ENCODE data around the gene ARID3A. TPM values are rescaled to one million over a fixed set of nuclear protein-coding genes. Genes with fewer than 3 reads are reported as not detected.

The ARID3A gene
- total RNA-seq, 1 donor from 2014 or later, result 9.7 TPM

DNA sequence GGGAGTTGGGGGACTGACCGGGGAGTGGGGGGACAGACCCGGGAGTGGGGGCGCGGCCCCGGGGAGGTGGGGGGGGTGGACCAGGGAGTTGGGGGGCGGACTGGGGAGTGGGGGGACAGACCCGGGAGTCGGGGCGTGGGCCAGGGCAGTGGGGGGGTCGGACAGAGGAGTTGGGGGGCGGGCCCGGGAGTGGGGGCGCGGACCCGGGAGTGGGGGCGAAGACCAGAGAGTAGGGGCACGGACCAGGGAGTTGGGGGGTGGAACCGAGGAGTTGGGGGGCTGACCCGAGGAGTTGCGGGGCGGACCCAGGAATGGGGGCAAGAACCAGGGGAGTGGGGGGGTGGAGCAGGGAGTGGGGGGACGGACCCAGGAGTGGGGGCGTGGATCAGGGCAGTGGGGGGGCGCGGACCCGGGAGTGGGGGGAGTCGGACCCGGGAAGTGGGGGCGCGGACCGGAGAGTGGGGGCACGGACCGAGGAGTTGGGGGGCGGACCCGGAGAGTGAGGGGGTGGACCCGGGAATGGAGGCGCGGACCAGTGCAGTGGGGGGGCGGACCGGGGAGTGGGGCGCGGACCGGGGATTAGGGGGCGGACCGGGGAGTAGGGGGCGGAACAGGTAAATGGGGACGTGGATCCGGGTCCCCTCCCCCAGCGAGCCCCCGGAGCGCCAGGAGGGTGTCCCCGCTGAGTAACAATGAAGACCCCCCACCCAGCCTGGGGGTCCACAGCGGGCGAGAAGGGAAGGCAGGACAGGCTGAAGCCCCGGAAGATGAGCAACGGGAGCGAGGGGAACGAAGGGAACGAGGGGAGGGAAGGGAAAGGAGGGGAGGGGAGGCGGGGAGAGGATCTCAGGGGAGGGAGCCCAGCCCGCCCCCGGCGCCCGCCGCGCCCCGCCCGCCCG, 13.4 kb upstream of the ARID3A start:
- DNase-seq, result no peak

DNA sequence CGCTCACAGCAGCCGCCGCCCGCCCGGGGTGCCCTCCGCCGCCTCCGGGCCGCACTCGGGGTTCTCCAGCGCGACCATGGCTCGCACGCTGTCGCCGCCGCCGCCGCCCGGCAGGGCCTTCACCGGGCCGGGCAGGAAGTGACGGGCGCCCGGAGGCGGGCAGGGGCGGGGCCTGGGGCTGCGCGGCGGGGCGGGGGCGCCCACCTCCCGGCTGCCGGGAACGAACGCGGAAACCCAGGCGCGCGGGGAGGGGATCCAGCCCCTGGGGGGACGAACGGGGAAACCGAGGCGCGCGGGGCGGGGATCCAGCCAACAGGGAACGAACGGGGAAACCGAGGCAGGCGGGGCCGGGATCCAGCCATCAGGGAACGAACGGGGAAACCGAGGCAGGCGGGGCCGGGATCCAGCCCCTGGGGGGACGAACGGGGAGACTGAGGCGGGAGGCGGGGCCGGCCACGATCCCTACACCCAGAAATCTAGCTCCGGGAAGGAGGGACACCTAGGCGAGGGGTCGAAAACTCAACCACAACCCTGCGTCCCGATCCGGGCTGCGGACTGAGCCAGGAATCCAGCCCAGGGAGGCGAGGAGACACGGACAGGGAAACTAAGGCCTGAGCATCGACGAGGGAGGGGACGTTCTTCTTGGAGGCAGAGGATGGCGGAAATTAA, 12.6 kb upstream of the ARID3A start, which contains the start of gene R3HDM4:
R3HDM4 (minus strand) TSS at position 140 of the 669 bp plus-strand sequence; CDS start at position 78, 62 bp downstream.
- peak; percentile 72 for DNase-seq

DNA sequence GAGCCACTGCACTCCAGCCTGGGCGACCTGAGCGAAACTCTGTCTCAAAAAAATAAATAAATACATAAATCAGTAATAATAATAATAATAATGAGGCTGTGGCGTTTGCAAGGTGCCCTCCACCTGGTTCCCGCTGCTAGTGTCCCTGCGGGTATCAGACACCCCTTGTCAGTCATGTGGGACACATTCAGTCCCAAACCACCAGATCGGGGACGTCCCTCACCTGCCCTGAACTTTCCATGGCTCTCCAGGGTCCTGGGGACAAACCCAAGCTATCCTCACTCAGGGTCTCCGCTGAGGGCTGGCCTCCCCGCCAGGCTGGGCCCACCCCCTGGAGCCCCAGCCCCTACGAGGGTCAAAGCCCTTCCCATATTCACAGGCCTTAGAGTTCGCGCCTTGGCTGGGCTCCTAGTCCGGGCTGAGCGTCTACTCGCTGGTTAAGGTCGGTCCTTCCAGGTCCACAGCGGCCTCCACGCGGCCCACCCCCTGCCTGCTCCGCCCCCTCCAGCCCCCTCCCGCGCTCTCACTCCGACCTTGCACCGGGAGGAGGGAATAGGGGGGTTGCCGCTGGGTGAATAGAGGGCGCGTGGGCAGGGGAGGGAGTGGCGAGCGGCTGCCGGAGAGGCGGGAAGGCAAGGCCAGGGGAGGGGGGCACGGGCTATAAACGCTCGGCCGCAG, 9.1 kb upstream of the ARID3A start:
- no peak for DNase-seq

DNA sequence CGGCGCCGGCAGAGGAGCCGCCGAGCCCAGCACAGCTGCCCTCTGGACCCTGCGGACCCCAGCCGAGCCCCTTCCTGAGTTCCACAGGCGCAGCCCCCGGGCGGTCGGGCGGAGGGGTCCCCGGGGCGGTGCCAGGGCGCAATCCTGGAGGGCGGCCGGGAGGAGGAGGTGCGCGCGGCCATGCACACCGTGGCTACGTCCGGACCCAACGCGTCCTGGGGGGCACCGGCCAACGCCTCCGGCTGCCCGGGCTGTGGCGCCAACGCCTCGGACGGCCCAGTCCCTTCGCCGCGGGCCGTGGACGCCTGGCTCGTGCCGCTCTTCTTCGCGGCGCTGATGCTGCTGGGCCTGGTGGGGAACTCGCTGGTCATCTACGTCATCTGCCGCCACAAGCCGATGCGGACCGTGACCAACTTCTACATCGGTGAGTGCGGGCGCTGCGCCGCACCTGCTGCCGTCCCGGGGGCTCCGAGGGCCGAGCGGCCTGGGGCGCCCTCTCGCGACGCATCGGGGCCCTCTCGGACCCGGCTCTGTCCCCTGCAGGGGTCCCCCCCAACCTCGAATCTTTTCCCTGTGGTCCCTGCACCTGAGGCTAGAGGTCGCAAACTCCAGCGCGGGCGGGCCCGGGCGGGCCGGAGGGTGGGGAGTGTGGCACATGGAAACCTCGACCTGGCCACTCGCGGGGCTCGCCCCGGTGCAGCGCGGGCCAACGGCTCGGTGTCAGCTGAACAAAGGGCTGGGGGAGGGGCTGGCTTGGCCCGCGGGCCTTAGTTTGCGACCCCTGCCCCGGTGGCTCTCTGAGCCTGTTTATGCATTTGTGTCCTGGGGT, 8.3 kb upstream of the ARID3A start, which contains the start of gene KISS1R:
KISS1R (plus strand) TSS at position 11 of the 829 bp plus-strand sequence; CDS start at position 181, 170 bp downstream.
- peak; percentile 43 for DNase-seq

DNA sequence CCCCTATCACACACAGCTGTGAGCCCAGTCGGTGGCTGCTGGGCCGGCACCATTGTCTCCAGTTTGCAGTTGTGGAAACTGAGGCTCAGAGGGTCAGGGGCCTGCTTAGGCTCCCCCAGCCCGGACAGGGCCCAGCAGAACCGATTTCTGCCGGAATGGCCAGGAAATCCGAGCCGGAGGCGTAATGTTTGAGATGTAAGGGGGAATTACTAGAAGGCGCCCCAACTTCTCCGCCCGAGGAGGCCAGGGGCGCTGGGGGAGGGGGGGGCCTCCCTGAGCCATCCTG, 7.7 kb upstream of the ARID3A start:
- no peak for DNase-seq

DNA sequence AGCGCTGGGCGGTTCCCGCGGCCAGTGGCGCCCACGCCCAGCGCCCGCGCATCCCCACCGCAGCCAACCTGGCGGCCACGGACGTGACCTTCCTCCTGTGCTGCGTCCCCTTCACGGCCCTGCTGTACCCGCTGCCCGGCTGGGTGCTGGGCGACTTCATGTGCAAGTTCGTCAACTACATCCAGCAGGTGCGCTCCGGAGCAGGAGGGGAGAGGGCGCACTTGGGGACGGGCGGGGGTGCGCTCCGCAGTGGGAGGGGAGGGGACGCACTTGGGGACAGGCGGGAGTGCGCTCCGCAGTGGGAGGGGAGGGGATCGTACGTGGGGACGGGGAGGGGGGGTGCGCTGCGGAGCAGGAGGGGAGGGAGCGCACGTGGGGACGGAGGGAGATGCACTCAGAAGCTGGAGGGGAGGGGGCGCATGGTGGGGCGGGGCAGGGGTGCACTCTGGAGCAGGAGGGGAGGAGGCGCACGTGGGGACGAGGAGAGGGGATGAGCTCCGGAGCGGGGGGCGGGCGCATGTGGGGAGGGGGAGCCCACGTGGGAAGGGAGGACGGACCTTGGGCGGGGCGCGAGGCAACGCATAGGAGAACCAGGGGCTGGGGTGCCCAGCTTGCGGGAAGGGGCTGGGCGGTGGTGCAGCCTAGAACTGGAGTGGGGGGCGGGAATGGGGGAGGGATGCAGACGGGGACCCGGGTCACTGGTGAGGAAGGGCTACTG, 7.2 kb upstream of the ARID3A start:
- DNase-seq, result no peak

DNA sequence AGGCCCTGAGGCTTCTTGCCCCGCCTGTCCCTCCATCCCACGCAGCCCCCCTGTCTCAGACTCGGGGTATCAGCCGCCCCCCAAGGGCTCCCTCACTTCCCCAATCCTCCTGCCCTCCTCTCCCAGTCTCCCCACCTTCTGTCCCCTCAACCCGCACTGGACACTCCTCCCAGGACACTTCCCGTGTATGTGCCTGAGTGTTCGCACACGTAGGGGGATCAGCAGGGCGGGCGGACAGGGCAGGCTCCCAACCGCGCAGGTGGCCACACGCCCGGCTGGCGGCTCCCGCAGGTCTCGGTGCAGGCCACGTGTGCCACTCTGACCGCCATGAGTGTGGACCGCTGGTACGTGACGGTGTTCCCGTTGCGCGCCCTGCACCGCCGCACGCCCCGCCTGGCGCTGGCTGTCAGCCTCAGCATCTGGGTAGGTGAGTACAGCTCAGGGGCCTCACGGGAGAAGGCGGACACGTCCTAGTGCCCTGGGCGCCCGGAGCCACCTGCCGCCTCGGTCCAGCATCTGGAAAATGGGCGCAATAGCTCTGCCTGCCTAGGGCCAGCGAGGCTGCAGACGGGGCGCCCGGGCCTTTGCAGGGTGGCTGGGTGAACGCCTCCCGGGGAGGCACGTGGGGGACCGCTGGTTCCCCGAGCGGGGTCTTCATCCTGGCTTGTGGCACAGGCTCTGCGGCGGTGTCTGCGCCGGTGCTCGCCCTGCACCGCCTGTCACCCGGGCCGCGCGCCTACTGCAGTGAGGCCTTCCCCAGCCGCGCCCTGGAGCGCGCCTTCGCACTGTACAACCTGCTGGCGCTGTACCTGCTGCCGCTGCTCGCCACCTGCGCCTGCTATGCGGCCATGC, 6.4 kb upstream of the ARID3A start:
- DNase-seq, result no peak

DNA sequence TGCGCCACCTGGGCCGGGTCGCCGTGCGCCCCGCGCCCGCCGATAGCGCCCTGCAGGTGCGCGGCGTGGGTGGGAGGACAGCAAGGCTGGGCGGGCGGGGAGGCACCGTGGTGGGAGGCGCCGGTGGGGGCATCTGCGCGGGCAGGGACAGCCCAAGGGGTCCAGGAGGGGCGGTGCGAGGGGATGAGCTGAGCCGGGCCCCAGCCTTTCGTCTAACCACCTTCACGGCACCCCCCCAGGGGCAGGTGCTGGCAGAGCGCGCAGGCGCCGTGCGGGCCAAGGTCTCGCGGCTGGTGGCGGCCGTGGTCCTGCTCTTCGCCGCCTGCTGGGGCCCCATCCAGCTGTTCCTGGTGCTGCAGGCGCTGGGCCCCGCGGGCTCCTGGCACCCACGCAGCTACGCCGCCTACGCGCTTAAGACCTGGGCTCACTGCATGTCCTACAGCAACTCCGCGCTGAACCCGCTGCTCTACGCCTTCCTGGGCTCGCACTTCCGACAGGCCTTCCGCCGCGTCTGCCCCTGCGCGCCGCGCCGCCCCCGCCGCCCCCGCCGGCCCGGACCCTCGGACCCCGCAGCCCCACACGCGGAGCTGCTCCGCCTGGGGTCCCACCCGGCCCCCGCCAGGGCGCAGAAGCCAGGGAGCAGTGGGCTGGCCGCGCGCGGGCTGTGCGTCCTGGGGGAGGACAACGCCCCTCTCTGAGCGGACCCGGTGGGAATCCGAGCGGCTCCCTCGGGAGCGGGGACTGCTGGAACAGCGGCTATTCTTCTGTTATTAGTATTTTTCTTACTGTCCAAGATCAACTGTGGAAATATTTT, 5.6 kb upstream of the ARID3A start:
- no peak for DNase-seq

DNA sequence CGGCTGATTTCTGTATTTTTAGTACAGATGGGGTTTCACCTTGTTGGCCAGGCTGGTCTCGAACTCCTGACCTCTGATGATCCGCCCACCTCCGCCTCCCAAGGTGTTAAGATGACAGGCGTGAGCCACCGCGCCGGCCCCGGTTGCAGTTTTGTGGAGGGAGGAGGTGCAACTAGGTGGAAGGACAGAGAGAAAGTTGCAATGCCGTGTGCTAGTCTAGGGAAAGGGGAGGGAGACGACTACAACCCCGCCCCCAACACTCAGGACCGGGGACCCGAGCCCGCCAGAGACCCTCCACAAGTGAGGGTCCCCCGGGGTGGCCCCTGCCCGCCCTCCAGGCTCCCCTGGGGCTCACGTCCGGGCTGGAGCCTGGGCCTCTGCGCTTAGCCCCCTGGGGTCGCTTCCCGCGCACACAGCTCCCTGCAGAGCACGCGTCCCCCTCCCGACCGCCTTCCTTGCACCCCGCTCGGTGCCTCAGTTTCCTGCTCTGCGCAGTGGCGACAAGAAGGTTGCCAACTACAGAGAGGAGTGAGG, 1.2 kb upstream of the ARID3A start:
- no peak for DNase-seq

DNA sequence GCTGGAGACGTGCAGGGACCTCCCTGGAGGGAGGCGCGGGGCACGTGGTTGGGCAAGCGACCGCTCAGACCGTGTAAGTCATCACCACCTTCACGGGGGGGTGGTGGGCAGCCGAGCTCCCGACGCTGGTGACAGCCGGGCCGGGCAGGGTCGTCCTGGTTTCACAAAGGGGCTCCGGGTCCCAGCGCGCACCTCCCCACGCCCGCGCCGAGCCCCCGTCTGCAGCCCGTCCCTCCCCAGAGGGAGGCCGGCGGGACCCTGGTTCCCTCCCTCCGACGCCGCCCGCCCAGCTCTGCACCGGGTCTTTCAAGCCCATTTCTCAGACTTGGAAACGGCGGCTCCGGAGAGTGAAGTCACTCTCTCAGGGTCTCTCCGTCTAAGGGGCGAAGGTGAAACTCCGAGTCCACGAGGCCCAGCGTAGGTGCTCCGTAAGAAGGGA, 729 bp upstream of the ARID3A start:
- no peak for DNase-seq

DNA sequence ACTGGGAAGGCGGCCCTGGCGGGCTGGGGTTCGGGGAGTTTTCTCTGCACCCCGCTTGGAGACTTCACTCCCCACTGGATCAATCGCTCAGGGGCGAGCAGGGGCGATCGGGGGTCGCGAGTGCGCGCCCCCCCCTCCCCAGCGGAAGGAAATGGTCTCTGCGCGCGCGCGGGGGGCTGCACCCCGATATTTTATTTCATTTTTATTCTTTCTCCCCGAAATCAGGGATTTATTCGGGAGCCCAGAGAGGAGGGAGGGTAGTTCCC, 421 bp downstream of the ARID3A start:
- DNase-seq, result no peak

DNA sequence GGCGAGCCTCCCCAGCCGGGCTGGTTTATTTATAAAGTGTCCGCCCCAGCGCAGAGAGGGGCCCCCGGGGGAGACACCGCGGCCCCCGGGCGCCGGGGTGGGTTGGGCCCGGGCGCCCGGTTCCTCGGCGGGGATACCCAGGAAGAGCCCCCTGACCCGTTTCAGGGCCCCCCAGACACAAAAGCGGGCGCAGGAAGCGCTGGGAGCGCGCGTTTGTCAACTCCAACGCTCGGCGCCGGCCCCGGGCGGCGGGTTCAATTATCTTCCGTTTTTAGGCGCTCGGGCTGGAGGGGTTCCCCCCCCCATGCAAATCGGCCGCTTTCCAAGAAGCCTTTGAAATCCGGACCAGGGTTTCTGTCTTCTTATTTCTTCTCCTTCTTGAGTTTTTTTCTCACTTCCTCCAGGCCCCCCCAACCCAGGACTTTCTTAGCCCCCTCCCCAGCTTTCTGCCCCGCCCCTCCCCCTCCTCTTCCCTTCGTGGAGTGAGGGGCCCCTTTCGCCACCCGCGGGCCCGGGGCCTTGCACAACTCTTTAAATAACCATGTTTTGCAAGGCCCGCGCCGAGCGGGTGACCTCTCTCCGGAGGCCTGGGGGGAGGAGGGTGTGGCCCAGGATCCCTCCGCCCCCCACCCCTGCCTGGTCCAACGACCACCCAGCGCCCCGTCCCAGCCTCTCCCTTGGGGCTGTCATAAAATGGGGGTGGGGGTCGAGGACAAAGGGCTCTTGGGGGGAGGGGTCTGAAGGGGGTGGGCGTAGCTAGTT, 935 bp downstream of the ARID3A start:
- no peak for DNase-seq

DNA sequence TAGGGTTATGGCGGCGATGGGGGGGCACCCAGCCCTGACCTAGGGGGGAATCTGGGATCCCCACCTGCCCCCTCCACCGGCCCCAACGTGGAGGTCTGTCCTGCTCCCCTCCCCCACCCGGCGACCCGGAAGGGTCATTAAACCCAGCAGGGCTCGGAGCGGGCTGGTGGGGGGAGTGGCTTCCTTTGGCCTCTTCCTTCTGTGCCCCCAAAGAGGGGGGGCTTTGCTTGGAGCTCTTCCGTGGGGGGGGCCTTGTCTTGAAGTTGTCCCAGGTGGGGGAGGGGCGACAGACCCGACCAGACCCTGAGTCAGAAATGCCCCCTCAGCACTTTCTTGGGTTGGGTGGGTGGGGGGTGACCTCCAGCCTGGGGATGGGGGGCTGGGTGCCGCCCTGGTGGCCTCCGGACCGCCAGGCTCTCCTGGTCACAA, 1.5 kb downstream of the ARID3A start:
- no peak for DNase-seq

DNA sequence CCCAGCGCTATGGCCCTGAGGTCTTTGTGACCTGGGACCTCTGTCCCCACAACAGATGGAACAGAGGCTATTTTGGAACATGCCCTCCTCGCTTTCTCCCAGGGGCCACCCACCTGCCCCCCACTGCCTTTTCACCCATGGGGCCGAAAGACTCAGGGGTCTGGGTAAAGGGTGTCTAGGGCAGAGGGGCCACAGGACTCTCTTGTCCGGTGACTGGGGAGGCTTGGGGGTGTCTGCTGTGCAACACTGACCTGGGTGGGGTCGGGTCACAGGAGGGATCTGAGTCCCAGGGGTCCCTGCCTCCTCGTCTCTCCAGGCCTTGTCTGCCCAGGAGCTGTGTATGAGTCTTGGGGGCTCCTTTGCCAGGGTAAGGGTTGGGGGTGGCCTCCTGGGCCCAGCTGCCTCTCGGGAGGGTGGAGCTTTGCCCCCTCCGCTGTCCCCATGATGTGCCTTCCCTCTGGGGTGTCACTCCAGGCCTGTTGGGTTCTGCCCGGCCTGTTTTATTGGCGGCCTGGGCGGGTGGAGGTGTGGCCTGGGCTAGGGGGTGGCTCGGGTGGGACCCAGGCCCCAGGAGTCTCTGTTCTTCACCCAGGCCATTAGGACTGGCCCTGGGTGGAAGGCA, 2.1 kb downstream of the ARID3A start:
- no peak for DNase-seq

DNA sequence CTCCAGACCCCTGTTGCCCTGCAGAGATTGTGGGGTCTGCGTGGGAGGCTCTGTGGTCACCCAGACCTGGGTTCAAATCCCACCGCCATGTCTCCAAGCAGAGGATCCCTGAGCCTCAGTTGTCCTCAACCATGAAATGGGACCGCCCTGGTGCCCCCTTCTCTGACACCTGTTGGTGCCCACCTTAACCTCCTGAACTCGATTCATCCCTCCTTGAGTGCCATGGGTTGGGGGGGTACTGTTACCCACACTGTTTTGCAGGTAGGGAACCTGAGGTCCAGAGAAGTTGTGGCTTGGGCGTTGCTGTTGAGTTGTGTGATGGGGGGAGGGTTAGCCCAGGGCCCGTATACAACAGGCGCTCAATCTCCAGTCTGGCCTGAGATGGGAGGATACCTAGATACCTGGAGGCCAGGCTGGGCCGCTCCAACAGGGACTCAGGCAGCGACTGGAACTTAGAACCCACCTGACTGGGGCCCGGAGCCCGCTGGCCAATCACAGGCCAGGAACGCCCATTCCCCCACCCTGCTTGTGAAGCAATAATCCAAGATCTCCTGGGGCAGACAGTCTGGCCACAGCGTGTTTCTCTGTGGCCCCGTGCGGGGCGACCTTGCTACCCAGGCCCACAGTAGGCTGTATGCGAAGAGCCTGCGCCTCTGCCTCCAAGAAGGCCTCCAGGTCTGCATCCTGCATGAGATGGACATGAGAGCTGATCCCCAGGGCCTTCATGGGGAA, 2.8 kb downstream of the ARID3A start:
- DNase-seq, result no peak

DNA sequence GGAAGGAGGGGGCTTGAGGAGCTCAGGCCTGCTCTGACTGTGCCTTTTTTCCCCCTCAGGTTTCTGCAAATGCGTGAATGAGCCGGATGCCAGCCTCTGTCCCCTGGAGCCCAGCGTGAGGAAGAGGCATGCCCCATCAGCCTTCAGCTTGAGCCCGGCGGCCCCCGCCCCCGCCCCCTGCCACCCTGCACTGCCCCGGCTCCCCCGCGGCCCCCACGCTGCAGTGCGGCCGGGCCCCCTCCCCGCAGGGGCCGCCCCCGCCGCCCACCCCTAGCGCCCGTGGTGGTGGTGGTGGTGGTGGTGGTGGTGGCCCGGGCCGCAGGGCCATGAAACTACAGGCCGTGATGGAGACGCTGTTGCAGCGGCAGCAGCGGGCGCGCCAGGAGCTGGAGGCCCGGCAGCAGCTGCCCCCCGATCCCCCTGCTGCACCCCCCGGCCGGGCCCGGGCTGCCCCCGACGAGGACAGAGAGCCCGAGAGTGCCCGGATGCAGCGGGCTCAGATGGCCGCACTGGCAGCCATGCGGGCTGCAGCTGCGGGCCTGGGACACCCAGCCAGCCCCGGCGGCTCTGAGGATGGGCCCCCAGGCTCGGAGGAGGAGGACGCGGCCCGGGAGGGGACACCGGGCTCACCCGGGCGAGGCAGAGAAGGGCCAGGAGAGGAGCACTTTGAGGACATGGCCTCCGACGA, 3.5 kb downstream of the ARID3A start:
- DNase-seq, result no peak

DNA sequence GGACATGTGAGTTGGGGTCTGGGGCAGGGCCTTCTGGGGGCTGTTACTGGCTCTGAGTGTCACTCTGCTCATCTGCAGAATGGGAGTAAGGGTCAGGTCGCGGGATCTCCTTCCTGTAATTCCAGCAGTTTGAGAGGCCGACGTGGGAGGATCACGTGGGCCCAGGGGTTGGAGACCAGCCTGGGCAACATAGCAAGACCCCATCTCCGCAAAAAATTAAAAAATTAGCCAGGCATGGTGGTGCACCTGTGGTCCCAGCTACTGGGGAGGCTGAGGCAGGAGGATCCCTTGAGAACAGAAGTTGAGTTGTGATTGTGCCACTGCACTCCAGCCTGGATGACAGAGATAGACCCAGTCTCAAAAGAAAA, 4.0 kb downstream of the ARID3A start:
- DNase-seq, result no peak
